Right lobe of liver (tissue), 6 donors: ENCODE data around the gene TSFM. TPM values are rescaled to one million over a fixed set of nuclear protein-coding genes. Genes with fewer than 3 reads are reported as not detected.

Experiments
- ATAC-seq, 4 donors: fragments of 200-7000 bp; cut with Tn5 transposase; one replicate each; pipeline ENCODE4 v1.9.1; 2020; ENCODE audit warnings: mild to moderate bottlenecking in 4 of 4, moderate library complexity in 4 of 4
- DNase-seq, 3 donors: peaks; one replicate each; pipeline ENCODE4 v3.0.0-alpha.2; 2020
- H3K27ac ChIP-seq, 3 donors: fragments of 200-600 bp; one replicate each; pipeline ENCODE4 v1.8.0; 2022
- H3K27me3 ChIP-seq, 2 donors: fragments of 200-600 bp; one replicate each; pipeline ENCODE4 v1.8.0; 2022
- H3K36me3 ChIP-seq, 4 donors: fragments of 200-600 bp; sonication (generic) in 1 of 4; one replicate each; pipeline versions ENCODE4 v1.5.1 to v1.8.0; 2017 to 2022; ENCODE audit warnings: control low read depth in 1 of 4
- H3K4me1 ChIP-seq, 4 donors: fragments of 200-600 bp; sonication (generic) in 1 of 4; one replicate each; pipeline versions ENCODE4 v1.5.1 to v1.8.0; 2017 to 2022; ENCODE audit warnings: control low read depth in 1 of 4
- H3K4me3 ChIP-seq, 3 donors: fragments of 200-600 bp; one replicate each; pipeline ENCODE4 v1.8.0; 2022
- H3K9me3 ChIP-seq, 4 donors: fragments of 200-600 bp; sonication (generic) in 1 of 4; one replicate each; pipeline versions ENCODE4 v1.5.1 to v1.8.0; 2017 to 2022; ENCODE audit warnings: control low read depth in 1 of 4
- POLR2A ChIP-seq: fragments of 450-650 bp; IDR thresholded peaks from one replicate; pipeline ENCODE4 v1.6.1; 2017; ENCODE audit warnings: antibody characterized with exemption, mild to moderate bottlenecking
- WGBS: methylation state at CpG from one replicate; pipeline ENCODE4 v1.1.6; 2018; ENCODE audit warnings: low coverage, low lambda C conversion rate; ENCODE audit not compliant: insufficient coverage; ENCODE audit errors: missing lambda C conversion rate; 5-methylcytosine and 5-hydroxymethylcytosine counted together
- intact Hi-C, 2 donors: fragments of 100-400 bp; cut with DNase I; formaldehyde crosslinking; loops; one replicate each; pipeline versions ENCODE4 v1.11.2 to v1.14.1; 2022
- total RNA-seq, 6 experiments: library from RNA; depleted of rRNA in 2 of 6; stranded (reverse); fragments of >200 nt in 2 of 6; fragmentation: NEBNext Ultra II Directional in 3 of 6; extraction: Animal tissue kit (Norgen Biotek cat#: 25700) in 3 of 6; gene quantifications; one replicate each; pipeline versions ENCODE4 v1.1.0 to v1.2.4, GENCODE V29; 2016 to 2023
- TF ChIP-seq, protein P1 (sequence below), 4 donors: fragments of 200-600 bp in 3 of 4; fragments of 450-650 bp in 1 of 4; IDR thresholded peaks; one replicate each; pipeline versions ENCODE4 v1.5.1 to v1.8.0; 2016 to 2022; ENCODE audit warnings: antibody characterized with exemption in 4 of 4, mild to moderate bottlenecking in 2 of 4
- donor health status: DM: no; HTN: yes; CAD: no.
- donor health status: DM: no; HTN: no; CAD: no.
- donor health status: DM: no; HTN: no; CAD: no.
- donor health status: DM: no; HTN: yes; CAD: no.
- donor health status: DM: no; HTN: yes; CAD: no.

The TSFM gene
- total RNA-seq, 6 experiments from 2014 or later, result 25.6 to 40.2 (median 30.9) TPM

DNA sequence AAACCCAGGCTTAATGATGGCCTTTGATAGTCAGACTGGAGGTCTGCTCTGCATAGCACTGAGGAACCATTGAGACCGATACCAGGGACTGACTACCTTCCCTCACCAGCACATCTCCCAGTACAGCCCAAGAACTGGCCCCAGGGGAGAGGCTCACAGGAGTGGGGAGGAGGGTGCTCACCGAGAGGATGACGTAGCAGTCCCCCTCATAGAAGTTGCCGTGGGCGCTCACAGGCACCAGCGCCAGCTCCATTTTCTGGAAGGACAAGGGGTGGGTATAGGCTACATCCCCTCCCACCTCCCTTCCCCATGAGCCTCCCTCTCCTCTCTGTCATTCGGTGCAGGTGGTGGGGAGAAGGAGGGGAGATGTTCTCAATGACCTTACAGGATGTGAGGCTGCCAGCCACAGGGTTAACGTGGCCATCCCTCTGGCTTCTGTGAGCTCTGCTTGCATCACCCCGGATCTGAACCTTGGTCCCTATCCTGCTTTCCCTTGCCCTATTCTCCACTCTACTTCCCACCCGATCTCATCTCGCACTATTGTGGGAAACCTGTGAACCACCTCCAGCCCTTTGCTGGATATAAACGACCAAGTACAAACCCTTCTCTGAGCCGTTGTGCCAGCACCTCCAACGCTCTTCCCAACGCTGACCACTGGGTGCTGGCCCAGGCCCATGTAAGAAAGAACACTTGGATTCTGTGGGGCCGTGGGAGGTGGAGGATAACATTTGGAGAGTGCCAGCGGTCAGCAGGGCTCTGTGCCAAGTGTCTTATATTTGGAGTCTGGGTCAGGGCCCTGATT lies 31.6 kb downstream of the TSFM start:
- H3K36me3 ChIP-seq, result peaks cover 0 to 25% (median 1%) of the 10 kb centered on the region in 4 donors
- intact Hi-C loops, result no loop called here
- 60% methylated on average over 12 of the region's 17 CpGs for WGBS
- TF ChIP-seq, protein P1, sequence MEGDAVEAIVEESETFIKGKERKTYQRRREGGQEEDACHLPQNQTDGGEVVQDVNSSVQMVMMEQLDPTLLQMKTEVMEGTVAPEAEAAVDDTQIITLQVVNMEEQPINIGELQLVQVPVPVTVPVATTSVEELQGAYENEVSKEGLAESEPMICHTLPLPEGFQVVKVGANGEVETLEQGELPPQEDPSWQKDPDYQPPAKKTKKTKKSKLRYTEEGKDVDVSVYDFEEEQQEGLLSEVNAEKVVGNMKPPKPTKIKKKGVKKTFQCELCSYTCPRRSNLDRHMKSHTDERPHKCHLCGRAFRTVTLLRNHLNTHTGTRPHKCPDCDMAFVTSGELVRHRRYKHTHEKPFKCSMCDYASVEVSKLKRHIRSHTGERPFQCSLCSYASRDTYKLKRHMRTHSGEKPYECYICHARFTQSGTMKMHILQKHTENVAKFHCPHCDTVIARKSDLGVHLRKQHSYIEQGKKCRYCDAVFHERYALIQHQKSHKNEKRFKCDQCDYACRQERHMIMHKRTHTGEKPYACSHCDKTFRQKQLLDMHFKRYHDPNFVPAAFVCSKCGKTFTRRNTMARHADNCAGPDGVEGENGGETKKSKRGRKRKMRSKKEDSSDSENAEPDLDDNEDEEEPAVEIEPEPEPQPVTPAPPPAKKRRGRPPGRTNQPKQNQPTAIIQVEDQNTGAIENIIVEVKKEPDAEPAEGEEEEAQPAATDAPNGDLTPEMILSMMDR (IDR thresholded peaks at IDR 0.05), result no peak
- no peak for TF ChIP-seq POLR2A
- no peaks in the 10 kb centered on the region for H3K9me3 ChIP-seq
- no peak overlapping the region for H3K27ac ChIP-seq
- H3K27me3 ChIP-seq, result no peaks in the 10 kb centered on the region
- peaks cover 0 to 29% (median 0%) of the 10 kb centered on the region in 4 donors for H3K4me1 ChIP-seq
- peak; percentile 61 to 78 (median 66) for ATAC-seq
- no peak for DNase-seq
- H3K4me3 ChIP-seq, result no peak overlapping the region

DNA sequence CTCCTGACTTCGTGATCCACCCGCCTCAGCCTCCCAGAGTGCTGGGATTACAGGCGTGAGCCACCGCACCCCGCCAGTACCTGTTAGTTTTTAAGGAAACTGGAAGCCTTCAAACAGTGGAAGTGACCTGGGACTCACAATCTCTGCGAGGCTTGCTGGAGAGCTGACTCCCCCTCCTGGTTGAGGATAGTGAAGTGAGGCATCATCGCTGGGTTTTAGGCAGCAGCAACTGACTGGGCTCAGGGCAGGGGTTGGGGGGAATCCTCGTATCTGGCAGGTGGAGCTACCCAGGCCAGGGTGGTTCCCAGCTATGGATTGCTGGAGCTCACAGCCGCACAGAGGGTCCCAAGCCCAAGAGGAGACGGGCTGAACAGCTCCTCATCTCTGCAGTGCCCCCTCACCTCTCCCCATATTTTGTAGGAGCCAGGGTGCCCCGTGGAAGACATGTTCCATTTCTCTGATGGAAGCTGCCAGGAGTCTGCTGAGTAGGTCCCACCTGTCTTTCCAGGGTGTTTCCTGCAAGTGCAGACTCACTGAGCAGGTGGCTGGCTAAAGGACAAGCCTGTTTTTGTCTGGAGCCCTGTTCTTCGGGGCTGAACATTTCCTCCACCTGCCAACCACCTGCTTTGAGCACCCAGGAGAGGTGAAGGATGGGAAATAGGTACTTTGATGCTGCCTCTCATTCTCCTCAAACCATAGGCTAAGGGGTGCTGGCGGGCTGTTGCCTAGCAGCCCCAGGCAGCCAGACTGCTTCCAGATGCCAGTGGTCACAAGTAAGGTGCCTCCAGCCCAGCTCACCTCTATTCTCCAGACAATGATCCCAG lies 32.8 kb downstream of the TSFM start:
- Histone ChIP-seq H3K27me3 (no peaks in the 10 kb centered on the region), H3K4me1 (peaks cover 0 to 40% (median 0%) of the 10 kb centered on the region in 4 donors), H3K4me3 (no peak overlapping the region), H3K9me3 (no peaks in the 10 kb centered on the region), H3K36me3 (peaks cover 0 to 13% (median 0%) of the 10 kb centered on the region in 4 donors), H3K27ac (no peak overlapping the region)
- intact Hi-C loops, result no loop called here
- TF ChIP-seq POLR2A, result no peak
- TF ChIP-seq, protein P1 (IDR thresholded peaks at IDR 0.05), result no peak
- no peak for DNase-seq
- peak in 1 of 4 donors; percentile 3 for ATAC-seq
- WGBS, result 76% methylated on average over 5 of the region's 13 CpGs

DNA sequence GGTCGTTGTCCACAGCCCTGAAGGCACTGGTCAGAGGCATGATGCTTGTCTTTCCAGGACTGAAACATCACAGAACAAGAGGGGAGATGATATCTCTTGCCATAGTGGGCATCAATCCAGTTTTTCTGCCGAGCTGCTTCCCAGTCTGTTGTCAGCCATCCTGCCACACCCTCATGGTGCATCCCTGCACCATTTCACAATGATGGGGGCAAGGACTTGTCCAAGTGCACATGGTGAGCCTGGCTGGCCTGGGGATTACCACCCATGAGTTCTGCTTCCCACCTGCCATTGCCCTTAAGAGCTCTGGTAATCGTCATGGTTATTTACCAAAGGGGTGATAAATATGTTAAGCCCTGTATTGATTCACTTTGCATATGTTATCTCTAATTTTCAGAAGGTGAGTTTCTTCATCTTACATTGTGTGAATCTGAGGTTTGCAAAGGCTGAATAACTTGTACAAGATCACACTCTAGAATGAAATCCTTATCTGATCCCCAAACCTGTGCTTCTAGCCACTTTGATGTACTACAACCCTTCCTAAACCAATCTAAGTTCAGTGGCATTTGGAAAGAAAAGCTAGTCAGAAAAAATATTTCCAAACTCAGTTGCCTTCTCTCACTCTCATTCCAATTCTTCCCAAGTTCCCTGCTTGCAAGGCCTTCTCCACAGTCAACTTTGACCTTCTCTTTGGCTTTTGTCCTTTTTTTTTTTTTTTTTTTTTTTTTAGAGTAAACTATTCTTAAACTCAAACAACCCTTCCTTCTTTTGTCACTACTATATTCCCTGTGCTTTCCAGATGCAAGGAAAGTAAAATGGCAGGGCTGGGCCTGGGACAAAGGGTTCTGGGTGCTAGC lies 33.6 kb downstream of the TSFM start:
- H3K36me3 ChIP-seq, result peaks cover 0 to 5% (median 0%) of the 10 kb centered on the region in 4 donors
- no peak for DNase-seq
- 17% methylated on average over 1 of the region's 3 CpGs for WGBS
- H3K9me3 ChIP-seq, result no peaks in the 10 kb centered on the region
- no peak overlapping the region for H3K4me3 ChIP-seq
- no peaks in the 10 kb centered on the region for H3K27me3 ChIP-seq
- intact Hi-C loops, result no loop called here
- H3K4me1 ChIP-seq, result peaks cover 0 to 43% (median 0%) of the 10 kb centered on the region in 4 donors
- ATAC-seq, result no peak
- H3K27ac ChIP-seq, result no peak overlapping the region
- TF ChIP-seq, protein P1 (IDR thresholded peaks at IDR 0.05), result no peak
- TF ChIP-seq POLR2A, result no peak

DNA sequence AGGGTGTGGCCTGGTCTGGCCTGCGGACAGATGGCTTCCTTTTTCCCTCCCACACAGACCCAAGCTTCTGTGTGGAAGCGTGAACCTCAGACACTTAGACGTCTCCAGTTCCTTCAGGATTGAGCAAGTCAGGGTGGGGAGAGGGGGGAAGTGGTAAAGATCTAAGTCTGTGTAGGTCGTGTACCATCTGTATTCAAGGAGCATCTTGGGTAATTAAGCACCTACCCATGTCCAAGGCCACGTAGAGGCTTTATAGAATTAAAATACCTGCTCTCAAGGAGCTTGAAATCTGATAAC lies 34.2 kb downstream of the TSFM start:
- WGBS, result 47% methylated on average over 3 of the region's 5 CpGs
- no peak overlapping the region for H3K4me3 ChIP-seq
- H3K36me3 ChIP-seq, result peaks cover 0 to under 1% (median under 1%) of the 10 kb centered on the region in 4 donors
- H3K4me1 ChIP-seq, result peaks cover 0 to 43% (median 2%) of the 10 kb centered on the region in 4 donors
- intact Hi-C loops, result no loop called here
- no peak overlapping the region for H3K27ac ChIP-seq
- DNase-seq (no peak), ATAC-seq (peak; percentile 19 to 43 (median 26))
- H3K27me3 ChIP-seq, result no peaks in the 10 kb centered on the region
- no peaks in the 10 kb centered on the region for H3K9me3 ChIP-seq
- TF ChIP-seq POLR2A, result no peak
- TF ChIP-seq, protein P1 (IDR thresholded peaks at IDR 0.05), result no peak
